ENCODE results near the gene TMEM233.

Gene TMEM233

DNA sequence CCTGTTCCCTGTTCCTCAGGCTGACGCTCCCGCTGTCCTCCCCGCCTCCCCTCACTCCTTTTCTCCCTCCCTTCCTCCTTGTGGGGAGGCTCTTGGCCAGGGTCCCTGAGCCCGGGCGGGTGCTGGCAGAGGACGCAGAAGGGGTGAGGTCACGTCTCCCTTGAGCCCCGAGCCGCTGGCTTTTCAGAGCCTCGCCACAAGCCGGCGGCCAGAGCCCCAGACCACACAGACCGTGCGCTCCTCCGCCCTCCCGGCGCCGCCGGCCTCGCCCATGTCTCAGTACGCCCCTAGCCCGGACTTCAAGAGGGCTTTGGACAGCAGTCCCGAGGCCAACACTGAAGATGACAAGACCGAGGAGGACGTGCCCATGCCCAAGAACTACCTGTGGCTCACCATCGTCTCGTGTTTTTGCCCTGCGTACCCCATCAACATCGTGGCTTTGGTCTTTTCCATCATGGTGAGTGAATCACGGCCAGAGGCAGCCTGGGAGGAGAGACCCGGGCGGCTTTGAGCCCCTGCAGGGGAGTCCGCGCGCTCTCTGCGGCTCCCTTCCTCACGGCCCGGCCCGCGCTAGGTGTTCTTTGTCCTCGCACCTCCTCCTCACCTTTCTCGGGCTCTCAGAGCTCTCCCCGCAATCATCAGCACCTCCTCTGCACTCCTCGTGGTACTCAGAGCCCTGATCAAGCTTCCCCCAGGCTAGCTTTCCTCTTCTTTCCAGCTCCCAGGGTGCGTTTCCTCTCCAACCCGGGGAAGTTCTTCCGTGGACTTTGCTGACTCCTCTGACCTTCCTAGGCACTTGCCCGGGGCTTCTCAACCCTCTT lies at the start of gene TMEM233:
Gene TMEM233, plus strand, starts transcription at position 197 of the 821 bp plus-strand sequence. Its CDS starts 75 bp downstream, at position 272.
- no peak for DNase-seq

GRCh38 chr12:119544765-119545625 lies 48.6 kb upstream of the TMEM233 start:
- DNase-seq = peak; percentile 50

DNA sequence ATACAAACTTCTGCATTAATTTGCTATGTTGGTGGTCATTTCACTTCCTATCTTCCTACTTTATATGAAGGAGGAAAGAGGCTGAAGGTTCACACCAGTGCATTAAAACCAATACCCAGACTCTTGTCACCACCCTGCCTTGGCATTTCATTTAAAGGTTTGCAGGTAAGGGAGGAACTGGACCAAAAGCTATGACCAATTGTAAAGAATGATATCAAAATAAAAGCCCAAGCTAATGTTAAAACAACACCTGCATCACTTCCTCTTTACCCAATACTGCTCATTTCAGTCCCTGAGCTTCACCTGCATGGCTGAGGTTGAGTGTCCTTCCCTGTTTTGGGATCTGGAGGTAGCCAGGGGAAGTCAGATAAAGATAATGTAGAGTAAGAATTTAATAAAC lies 47.2 kb upstream of the TMEM233 start:
- no peak for DNase-seq

DNA sequence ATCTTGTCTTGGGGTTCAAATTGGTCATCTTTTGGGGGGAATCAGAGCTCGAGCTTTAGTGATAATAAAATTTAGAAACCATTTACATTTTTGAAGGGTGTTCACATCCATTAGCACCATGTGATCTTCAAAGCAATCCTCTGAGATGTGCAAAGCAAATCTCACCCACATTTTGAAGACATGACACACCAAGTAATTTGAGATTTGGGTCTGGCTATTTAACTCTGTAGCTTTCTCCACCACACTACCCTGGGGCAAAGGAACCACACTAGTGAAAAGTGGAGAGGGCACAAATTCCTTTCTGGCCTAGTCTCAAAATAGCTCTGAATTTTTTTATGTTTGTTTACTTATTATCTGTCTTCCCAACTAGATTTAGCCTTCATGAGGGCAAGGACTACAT lies 46.6 kb upstream of the TMEM233 start:
- no peak for DNase-seq

- no peak for DNase-seq
These were observed 36.7 kb upstream of the TMEM233 start for GRCh38 chr12:119556854-119557253.

GRCh38 chr12:119565404-119565803 lies 28.2 kb upstream of the TMEM233 start:
- no peak for DNase-seq

GRCh38 chr12:119570771-119571170 lies 22.8 kb upstream of the TMEM233 start:
- DNase-seq = no peak

GRCh38 chr12:119573086-119573485 lies 20.5 kb upstream of the TMEM233 start:
- DNase-seq = no peak

DNA sequence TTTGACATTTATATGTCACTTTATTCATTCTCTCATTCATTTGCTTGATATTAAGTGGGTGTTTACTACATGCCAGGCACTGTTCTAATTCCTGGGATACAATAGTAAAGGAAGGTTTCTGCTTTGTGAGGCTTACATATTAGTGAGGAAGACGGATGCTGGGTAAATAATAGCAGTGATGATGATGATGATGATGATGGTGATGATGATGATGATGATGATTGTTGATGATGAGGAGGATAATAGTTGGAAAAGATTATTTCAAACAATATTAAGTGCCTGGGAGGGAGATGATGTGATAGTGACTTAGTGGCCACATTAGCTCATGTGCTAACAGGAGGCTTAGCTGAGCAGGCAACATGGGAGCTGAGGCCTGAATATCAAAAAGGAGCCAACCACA lies 19.3 kb upstream of the TMEM233 start:
- no peak for DNase-seq

DNA sequence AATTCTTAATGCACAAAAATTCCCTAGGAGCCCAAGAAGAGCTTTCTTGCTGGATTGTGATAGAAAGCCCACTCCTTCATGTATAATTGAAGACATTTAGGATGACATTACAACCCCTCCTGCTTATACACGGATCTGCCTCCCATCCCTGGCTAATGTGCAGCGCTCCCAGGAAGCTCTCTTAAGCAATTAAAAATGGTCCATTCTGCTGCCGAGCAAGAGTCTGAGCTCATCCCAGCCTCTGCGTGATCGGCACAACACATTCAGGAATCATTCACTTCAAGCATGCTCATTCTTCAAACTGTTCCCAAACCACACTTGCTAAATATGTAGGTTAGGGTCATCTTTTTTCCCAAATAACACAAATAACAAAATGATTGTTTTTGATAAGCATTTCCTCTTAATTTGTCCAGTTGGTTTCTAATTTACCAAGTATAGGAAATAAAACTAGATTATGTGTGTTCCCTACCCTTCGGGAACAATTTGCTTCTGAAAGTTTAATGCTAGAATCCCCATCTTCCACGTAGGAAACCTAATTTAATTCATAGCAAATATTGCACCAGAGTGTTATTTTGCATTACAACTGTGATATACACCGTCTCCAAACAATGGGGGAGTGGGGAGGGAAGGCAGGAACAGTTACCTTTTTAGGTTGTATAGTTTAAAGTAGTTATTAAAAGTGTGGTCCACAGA lies 17.3 kb upstream of the TMEM233 start:
- DNase-seq = no peak

- no peak for DNase-seq
These were observed 16.7 kb upstream of the TMEM233 start for GRCh38 chr12:119576915-119577314.

DNA sequence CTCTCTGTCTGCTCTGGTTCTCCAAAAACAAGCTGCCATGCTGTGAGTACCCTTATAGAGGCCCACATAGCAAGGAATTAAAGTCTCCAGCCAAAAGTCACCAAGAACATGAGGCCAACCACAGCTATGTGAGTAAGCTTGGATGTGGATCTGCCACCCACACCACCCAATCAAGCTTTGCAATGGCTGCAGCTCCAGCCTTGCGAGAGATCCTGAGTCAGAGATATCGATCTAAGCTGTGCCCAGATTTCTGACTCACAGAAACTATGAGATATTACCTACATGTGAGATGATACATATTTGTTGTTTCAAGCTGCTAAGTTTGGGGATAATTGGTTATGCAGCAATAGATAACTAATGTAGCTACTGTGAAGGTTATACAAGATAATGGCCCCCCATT lies 15.5 kb upstream of the TMEM233 start:
- DNase-seq = no peak

DNA sequence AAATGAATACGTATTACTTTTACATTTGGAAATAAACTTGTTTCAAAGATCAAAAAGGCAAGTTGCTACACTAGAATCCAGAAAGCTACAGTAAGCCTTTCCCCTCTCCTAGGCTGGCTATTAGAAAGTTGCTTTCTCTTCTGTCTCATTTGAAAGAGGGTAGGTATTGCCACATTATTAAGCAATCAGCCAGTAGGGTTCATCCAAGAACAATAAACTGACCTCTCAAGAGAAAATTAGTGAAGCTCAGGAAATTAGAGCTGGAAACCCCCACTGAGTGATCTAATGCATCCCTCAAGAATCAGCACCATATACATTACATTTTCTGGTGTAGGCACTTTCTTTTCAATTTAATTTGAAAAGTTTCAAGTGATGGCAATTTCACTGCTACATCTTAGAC lies 4.5 kb upstream of the TMEM233 start:
- no peak for DNase-seq

GRCh38 chr12:119589634-119590033 lies 3.9 kb upstream of the TMEM233 start:
- DNase-seq = no peak

DNA sequence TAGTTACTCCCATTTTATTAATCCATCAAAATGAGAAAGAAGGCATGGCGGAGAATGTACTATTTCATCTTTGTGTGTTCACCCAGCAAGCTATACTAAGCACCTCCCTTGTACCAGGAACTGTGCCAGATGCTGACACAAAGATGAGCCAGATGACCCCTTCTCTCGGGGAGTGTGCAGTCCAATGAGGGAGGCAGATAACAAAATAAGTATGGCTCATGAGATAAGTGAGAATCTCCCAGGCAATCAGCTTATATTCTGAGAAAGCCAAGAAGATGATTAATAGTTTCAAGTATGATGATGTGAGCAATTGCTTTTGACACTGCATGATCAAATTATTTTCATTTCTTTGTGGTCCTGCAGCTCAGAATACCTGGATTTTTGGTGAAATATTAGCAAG lies 1.3 kb upstream of the TMEM233 start:
- no peak for DNase-seq

DNA sequence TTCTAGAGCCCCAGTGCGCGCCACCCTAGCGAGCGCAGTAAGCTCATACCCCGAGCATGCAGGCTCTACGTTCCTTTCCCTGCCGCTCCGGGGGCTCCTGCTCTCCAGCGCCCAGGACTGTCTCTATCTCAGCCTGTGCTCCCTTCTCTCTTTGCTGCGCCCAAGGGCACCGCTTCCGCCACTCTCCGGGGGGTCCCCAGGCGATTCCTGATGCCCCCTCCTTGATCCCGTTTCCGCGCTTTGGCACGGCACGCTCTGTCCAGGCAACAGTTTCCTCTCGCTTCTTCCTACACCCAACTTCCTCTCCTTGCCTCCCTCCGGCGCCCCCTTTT lies 791 bp downstream of the TMEM233 start:
- no peak for DNase-seq

DNA sequence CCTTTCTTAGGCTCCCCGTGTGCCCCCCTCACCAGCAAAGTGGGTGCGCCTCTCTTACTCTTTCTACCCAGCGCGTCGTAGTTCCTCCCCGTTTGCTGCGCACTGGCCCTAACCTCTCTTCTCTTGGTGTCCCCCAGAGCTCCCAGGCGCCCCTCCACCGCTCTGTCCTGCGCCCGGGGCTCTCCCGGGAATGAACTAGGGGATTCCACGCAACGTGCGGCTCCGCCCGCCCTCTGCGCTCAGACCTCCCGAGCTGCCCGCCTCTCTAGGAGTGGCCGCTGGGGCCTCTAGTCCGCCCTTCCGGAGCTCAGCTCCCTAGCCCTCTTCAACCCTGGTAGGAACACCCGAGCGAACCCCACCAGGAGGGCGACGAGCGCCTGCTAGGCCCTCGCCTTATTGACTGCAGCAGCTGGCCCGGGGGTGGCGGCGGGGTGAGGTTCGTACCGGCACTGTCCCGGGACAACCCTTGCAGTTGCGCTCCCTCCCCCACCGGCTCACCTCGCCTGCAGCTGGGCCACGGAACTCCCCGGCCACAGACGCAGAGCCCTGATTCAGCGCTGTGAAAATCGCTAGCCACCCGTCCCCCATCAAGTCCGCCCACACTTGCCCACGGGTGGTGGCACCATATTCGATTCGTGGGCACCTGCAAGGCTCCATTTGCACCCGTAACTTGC lies 1.3 kb downstream of the TMEM233 start:
- no peak for DNase-seq

DNA sequence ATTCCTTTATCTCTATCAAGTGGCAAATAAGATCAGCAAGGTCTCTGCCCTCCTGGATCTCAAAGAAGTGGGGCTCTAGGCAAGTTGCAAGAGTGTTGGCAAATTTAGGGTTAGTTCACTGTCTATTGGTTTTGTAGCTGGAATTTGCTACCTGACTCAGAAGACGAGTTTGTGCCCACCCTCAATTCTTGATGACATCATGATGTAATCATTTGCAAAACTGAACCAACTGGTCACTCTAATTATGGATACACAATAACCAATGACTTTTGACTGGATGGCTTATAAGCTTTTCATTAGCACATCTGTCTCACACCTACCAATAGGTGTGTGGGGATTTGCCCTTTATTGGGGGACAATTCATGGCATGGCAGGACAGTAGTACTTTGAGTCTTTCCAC lies 4.6 kb downstream of the TMEM233 start:
- no peak for DNase-seq

GRCh38 chr12:119601877-119602733 lies 8.5 kb downstream of the TMEM233 start:
- DNase-seq = no peak

GRCh38 chr12:119602734-119603094 lies 9.1 kb downstream of the TMEM233 start:
- no peak for DNase-seq

DNA sequence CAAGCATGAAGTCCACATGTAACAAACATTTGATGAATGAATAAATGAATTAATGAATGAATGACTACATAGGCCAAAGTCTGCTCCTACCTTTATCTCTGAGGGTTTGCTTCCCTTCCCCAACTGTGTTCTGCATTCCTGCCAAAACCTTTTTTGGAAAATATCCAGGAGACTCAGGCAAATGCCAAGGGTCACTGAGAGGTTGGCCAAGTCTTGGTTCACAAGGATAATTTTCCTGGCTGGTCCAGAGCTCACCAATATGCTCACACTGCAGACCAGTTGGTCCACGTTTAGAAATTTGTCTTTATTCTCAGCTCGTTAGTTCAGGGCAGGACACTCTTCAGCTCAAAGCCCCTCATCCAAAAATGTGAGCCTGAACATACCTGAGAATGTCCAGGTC lies 10.2 kb downstream of the TMEM233 start:
- no peak for DNase-seq

DNA sequence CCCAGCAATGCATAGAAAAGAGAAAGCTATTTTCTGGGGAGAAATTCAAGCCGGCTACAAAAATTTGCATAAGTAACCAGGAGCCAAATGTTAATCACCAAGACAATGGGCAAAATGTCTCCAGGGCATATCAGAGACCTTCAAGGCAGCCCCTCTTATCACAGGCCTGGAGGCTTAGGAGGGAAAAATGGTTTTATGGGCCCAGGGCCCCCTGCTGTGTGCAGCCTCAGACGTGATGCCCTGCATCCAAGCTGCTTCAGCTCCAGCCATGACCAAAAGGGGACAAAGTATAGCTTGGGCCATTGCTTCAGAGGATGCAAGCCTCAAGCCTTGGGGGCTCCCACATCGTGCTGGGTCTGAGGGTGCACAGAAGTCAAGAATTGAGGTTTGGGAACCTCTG lies 15.8 kb downstream of the TMEM233 start:
- no peak for DNase-seq
